Trophoblast cell (in vitro differentiated cells and primary cell): ENCODE measurements around the gene ARL6IP4.

ENCODE experiments used
- DNase-seq, 2 donors: peaks; one replicate each; pipeline ENCODE4 v3.0.0-alpha.2; 2016
- H2AFZ ChIP-seq: 2 replicates; pipeline ENCODE4 v1.6.1; 2013; ENCODE audit warnings: low read length, moderate library complexity, mild to moderate bottlenecking; ENCODE audit not compliant: insufficient read depth, poor library complexity
- H2AK5ac ChIP-seq: 2 replicates; pipeline ENCODE4 v1.6.1; 2013; ENCODE audit warnings: mild to moderate bottlenecking, low read length
- H2BK120ac ChIP-seq: 2 replicates; pipeline ENCODE4 v1.6.1; 2013; ENCODE audit warnings: low read length, mild to moderate bottlenecking, moderate library complexity; ENCODE audit not compliant: insufficient read depth, poor library complexity
- H2BK12ac ChIP-seq: 2 replicates; pipeline ENCODE4 v1.6.1; 2013; ENCODE audit warnings: mild to moderate bottlenecking, low read length, moderate library complexity
- H2BK5ac ChIP-seq: 2 replicates; pipeline ENCODE4 v1.6.1; 2013; ENCODE audit warnings: low read length, low read depth, moderate library complexity, mild to moderate bottlenecking; ENCODE audit not compliant: poor library complexity
- H3K14ac ChIP-seq: 2 replicates; pipeline ENCODE4 v1.6.1; 2013; ENCODE audit warnings: mild to moderate bottlenecking, low read length
- H3K18ac ChIP-seq: 2 replicates; pipeline ENCODE4 v1.6.1; 2013; ENCODE audit warnings: mild to moderate bottlenecking, low read length
- H3K23ac ChIP-seq: 2 replicates; pipeline ENCODE4 v1.6.1; 2013; ENCODE audit warnings: low read length
- H3K27ac ChIP-seq: 2 replicates; pipeline ENCODE4 v1.5.1; 2013; ENCODE audit warnings: low read depth, mild to moderate bottlenecking, inconsistent platforms, low read length, moderate library complexity
- H3K27me3 ChIP-seq: 2 replicates; pipeline ENCODE4 v1.6.1; 2013; ENCODE audit warnings: inconsistent platforms, mild to moderate bottlenecking, low read length, moderate library complexity; ENCODE audit not compliant: insufficient read depth
- H3K36me3 ChIP-seq, 2 experiments: 1 replicate in 1 of 2; 2 replicates in 1 of 2; pipeline ENCODE4 v1.6.1; 2013; ENCODE audit warnings: low read length in 2 of 2, mild to moderate bottlenecking in 2 of 2, moderate library complexity in 1 of 2; ENCODE audit not compliant: insufficient read depth in 2 of 2, control insufficient read depth in 1 of 2
- H3K4ac ChIP-seq: 2 replicates; pipeline ENCODE4 v1.6.1; 2013; ENCODE audit warnings: low read depth, mild to moderate bottlenecking, low read length, moderate library complexity
- H3K4me1 ChIP-seq, 2 experiments: 1 replicate in 1 of 2; 2 replicates in 1 of 2; pipeline ENCODE4 v1.6.1; 2013; ENCODE audit warnings: low read length in 2 of 2, mild to moderate bottlenecking in 2 of 2, moderate library complexity in 1 of 2; ENCODE audit not compliant: insufficient read depth in 2 of 2, control insufficient read depth in 1 of 2
- H3K4me2 ChIP-seq: 2 replicates; pipeline ENCODE4 v1.6.1; 2013; ENCODE audit warnings: inconsistent platforms, mild to moderate bottlenecking, low read length, moderate library complexity
- H3K4me3 ChIP-seq: 2 replicates; pipeline ENCODE4 v1.5.1; 2013; ENCODE audit warnings: mild to moderate bottlenecking, low read depth, low read length, inconsistent platforms
- H3K79me1 ChIP-seq: one replicate; pipeline ENCODE4 v1.6.1; 2013; ENCODE audit warnings: low read length
- H3K79me2 ChIP-seq: 2 replicates; pipeline ENCODE4 v1.6.1; 2013; ENCODE audit warnings: low read length, mild to moderate bottlenecking; ENCODE audit not compliant: control insufficient read depth, insufficient read depth, poor library complexity
- H3K9ac ChIP-seq: 2 replicates; pipeline ENCODE4 v1.6.1; 2013; ENCODE audit warnings: mild to moderate bottlenecking, low read length
- H3K9me3 ChIP-seq: 2 replicates; pipeline ENCODE4 v1.6.1; 2013; ENCODE audit warnings: low read depth, mild to moderate bottlenecking, control low read depth, inconsistent platforms, low read length; ENCODE audit not compliant: insufficient read depth
- H4K12ac ChIP-seq: 2 replicates; pipeline ENCODE4 v1.6.1; 2013; ENCODE audit warnings: low read depth, mild to moderate bottlenecking, low read length, moderate library complexity
- H4K8ac ChIP-seq: 2 replicates; pipeline ENCODE4 v1.6.1; 2013; ENCODE audit warnings: low read depth, mild to moderate bottlenecking, low read length, moderate library complexity
- H4K91ac ChIP-seq: one replicate; pipeline ENCODE4 v1.6.1; 2013; ENCODE audit warnings: low read depth, mild to moderate bottlenecking, low read length, moderate library complexity
- WGBS: extraction: QIAGEN DNeasy Blood & Tissue Kit; methylation state at CpG from one replicate; pipeline ENCODE4 v1.1.7; 2013; ENCODE audit warnings: missing lambda C conversion rate; ENCODE audit not compliant: insufficient read length, insufficient coverage; ENCODE audit errors: extremely low coverage; 5-methylcytosine and 5-hydroxymethylcytosine counted together

The ARL6IP4 gene

GRCh38 chr12:122990561-122990960, 10.1 kb downstream of the ARL6IP4 start:
- Histone ChIP-seq H3K23ac (no peak overlapping the region), H4K8ac (no peak overlapping the region), H3K27ac (no peak overlapping the region), H2BK5ac (no peak overlapping the region), H2AK5ac (no peak overlapping the region), H2BK12ac (no peak overlapping the region), H3K18ac (no peak overlapping the region), H3K79me2 (no peaks in the 10 kb centered on the region), H3K9ac (no peak overlapping the region), H3K27me3 (no peaks in the 10 kb centered on the region), H3K14ac (no peak overlapping the region), H3K36me3 (no peaks in the 10 kb centered on the region), H3K4me1 (no peaks in the 10 kb centered on the region), H3K4ac (no peak overlapping the region), H3K9me3 (no peaks in the 10 kb centered on the region), H2AFZ (no peak overlapping the region), H3K79me1 (no peaks in the 10 kb centered on the region), H4K12ac (no peak overlapping the region), H2BK120ac (no peak overlapping the region), H3K4me3 (no peak overlapping the region), H3K4me2 (no peak overlapping the region), H4K91ac (no peak overlapping the region)
- WGBS = no CpG with 5 or more reads among the region's 13 CpGs
- no peak for DNase-seq

DNA sequence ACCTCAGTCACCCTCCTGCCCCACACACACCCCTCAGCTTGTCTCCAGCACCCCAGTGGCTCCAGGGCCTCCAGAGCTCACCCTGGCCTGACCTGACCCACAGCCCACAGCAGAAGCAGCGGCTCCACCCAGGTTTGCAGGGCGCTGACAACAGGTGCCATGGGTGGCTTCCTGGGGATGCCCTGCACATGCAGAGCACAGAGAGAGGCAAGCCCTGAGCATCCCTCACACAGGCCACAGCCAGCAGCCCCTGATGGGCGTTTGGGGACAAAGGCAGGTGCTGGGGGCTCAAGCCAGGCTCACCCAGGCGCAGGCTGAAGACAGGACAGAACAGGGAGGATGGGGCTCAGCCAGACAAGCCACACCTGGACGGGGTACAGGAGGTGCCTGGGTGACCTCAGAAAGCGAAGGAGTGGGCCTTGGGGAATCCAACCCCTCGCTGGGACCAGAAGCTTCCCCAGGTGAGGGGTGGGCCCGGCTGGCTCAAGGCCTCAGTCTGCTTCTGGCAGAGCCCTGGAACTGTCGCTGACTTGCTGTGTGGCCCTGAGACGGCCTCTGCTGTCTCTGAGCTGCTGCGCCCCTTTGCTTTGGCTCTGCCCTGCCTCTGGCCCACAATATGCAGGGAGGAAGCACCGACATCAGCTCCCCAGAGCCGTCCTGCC, 10.6 kb downstream of the ARL6IP4 start:
- no peak overlapping the region for H3K4me3 ChIP-seq
- H2BK120ac ChIP-seq = no peak overlapping the region
- no peak overlapping the region for H4K91ac ChIP-seq
- no peak overlapping the region for H2BK5ac ChIP-seq
- no peaks in the 10 kb centered on the region for H3K79me1 ChIP-seq
- no peak overlapping the region for H4K8ac ChIP-seq
- DNase-seq = no peak
- H3K14ac ChIP-seq = no peak overlapping the region
- no peak overlapping the region for H3K27ac ChIP-seq
- no peak overlapping the region for H2AFZ ChIP-seq
- H2AK5ac ChIP-seq = no peak overlapping the region
- no peak overlapping the region for H4K12ac ChIP-seq
- no peaks in the 10 kb centered on the region for H3K79me2 ChIP-seq
- no peak overlapping the region for H3K4ac ChIP-seq
- H3K27me3 ChIP-seq = no peaks in the 10 kb centered on the region
- H3K9me3 ChIP-seq = no peaks in the 10 kb centered on the region
- no peaks in the 10 kb centered on the region for H3K4me1 ChIP-seq
- no peak overlapping the region for H3K9ac ChIP-seq
- H3K36me3 ChIP-seq = no peaks in the 10 kb centered on the region
- no peak overlapping the region for H3K23ac ChIP-seq
- no peak overlapping the region for H2BK12ac ChIP-seq
- H3K18ac ChIP-seq = no peak overlapping the region
- no CpG with 5 or more reads among the region's 13 CpGs for WGBS
- H3K4me2 ChIP-seq = no peak overlapping the region

DNA sequence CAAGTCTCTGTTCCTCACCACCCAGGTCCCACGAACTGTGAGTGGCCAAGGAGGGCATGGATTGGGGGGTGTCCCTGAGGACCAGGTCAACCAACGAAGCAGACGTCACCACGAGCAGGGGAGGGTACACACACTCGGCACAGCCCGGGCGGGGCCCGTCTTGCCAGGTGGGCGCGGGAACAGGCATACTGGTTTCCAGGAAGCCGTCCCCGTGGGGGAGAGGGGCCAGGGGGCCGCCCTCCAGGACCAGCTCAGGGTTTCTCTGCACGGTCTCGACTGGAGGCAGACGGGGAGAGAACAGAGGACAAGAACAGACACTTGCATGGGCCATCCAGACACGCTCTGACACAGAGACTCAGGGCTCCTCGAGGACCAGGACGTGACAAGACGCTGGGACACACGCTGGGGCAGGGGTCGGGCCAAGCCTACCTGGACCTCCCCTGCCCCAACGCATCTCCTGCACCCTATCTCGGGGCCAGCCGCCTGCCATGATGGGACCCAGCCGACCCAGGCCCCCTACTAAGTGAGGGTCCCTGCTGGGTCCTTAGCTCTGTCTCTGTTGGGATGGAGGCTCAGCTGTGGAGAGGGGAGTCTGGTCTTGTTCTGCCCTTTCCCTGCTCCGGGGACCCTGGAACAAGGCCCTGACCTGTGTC, 11.3 kb downstream of the ARL6IP4 start:
- Histone ChIP-seq H3K9me3 (no peaks in the 10 kb centered on the region), H3K4me3 (no peak overlapping the region), H3K4me1 (peaks cover 2 to 4% of the 10 kb centered on the region in 2 experiments), H2BK5ac (no peak overlapping the region), H2BK12ac (no peak overlapping the region), H3K27ac (no peak overlapping the region), H4K91ac (no peak overlapping the region), H2BK120ac (no peak overlapping the region), H4K12ac (no peak overlapping the region), H3K4ac (no peak overlapping the region), H3K79me2 (no peaks in the 10 kb centered on the region), H3K27me3 (no peaks in the 10 kb centered on the region), H3K79me1 (no peaks in the 10 kb centered on the region), H2AK5ac (no peak overlapping the region), H3K18ac (no peak overlapping the region), H3K23ac (no peak overlapping the region), H4K8ac (no peak overlapping the region), H3K14ac (no peak overlapping the region), H3K4me2 (no peak overlapping the region), H3K9ac (no peak overlapping the region), H2AFZ (no peak overlapping the region), H3K36me3 (peaks cover 0 to under 1% of the 10 kb centered on the region in 2 experiments)
- DNase-seq = no peak
- no CpG with 5 or more reads among the region's 27 CpGs for WGBS

- Histone ChIP-seq H3K27ac (no peak overlapping the region), H2AK5ac (no peak overlapping the region), H3K27me3 (no peaks in the 10 kb centered on the region), H3K9ac (no peak overlapping the region), H2AFZ (no peak overlapping the region), H2BK5ac (no peak overlapping the region), H3K36me3 (peaks cover 0 to 2% of the 10 kb centered on the region in 2 experiments), H3K14ac (no peak overlapping the region), H3K4ac (no peak overlapping the region), H4K91ac (no peak overlapping the region), H3K9me3 (no peaks in the 10 kb centered on the region), H4K8ac (no peak overlapping the region), H3K4me3 (no peak overlapping the region), H3K79me1 (no peaks in the 10 kb centered on the region), H3K18ac (no peak overlapping the region), H3K4me2 (no peak overlapping the region), H2BK12ac (no peak overlapping the region), H3K79me2 (no peaks in the 10 kb centered on the region), H3K4me1 (peaks cover 2 to 4% of the 10 kb centered on the region in 2 experiments), H4K12ac (no peak overlapping the region), H3K23ac (no peak overlapping the region), H2BK120ac (no peak overlapping the region)
- WGBS = no CpG with 5 or more reads among the region's 19 CpGs
- DNase-seq = no peak
These were observed 11.9 kb downstream of the ARL6IP4 start for GRCh38 chr12:122992386-122992785.
